Left ventricle myocardium inferior (tissue), 1 donor: Measurements from ENCODE around the gene RIN3. TPM values are rescaled to one million over a fixed set of nuclear protein-coding genes. Genes with fewer than 3 reads are reported as not detected.
A peak's percentile ranks its signal among the peaks of the same experiment; 100 is the strongest.
"Not testable (repeated sequence)": the region's sequence is repeated elsewhere in the genome, so short reads cannot be mapped to it uniquely, and the experiment has no call there.

ENCODE experiments used
- DNase-seq: peaks from one replicate; pipeline ENCODE4 v3.0.0-alpha.2; 2020
- H3K27ac ChIP-seq: fragments of 200-600 bp; replicated peaks from 2 replicates; pipeline ENCODE4 v1.8.0; 2021
- H3K27me3 ChIP-seq: fragments of 200-600 bp; 2 replicates; pipeline ENCODE4 v1.8.0; 2021; ENCODE audit warnings: low read depth
- H3K36me3 ChIP-seq: fragments of 200-600 bp; 2 replicates; pipeline ENCODE4 v1.8.0; 2021
- H3K4me1 ChIP-seq: fragments of 200-600 bp; 2 replicates; pipeline ENCODE4 v1.8.0; 2021
- H3K4me3 ChIP-seq: fragments of 200-600 bp; 2 replicates; pipeline ENCODE4 v1.8.0; 2021; ENCODE audit warnings: mild to moderate bottlenecking, moderate library complexity
- H3K9me3 ChIP-seq: fragments of 200-600 bp; replicated peaks from 2 replicates; pipeline ENCODE4 v1.8.0; 2021
- CTCF ChIP-seq: fragments of 200-600 bp; IDR thresholded peaks from 2 replicates; pipeline ENCODE4 v1.8.0; 2021; ENCODE audit warnings: antibody characterized with exemption, mild to moderate bottlenecking, borderline replicate concordance
- intact Hi-C: fragments of 100-400 bp; cut with micrococcal nuclease; formaldehyde crosslinking; loops from one replicate; pipeline ENCODE4 v1.11.0; 2022
- total RNA-seq: library from RNA; stranded (reverse); fragmentation: NEBNext Ultra II Directional; extraction: Animal tissue kit (Norgen Biotek cat#: 25700); gene quantifications from one replicate; pipeline ENCODE4 v1.2.1, GENCODE V29; 2021
- donor health status: DM: no; HTN: yes; CAD: no; lungs with severe emphysema.

Gene RIN3
- total RNA-seq, 1 donor from 2014 or later: 13.8 TPM

- H3K4me3 ChIP-seq: no peak overlapping the region
- intact Hi-C loops: no loop called here
- H3K27me3 ChIP-seq: no peaks in the 10 kb centered on the region
- peaks cover 18% of the 10 kb centered on the region for H3K4me1 ChIP-seq
- H3K36me3 ChIP-seq: peaks cover 35% of the 10 kb centered on the region
- no peaks in the 10 kb centered on the region for H3K9me3 ChIP-seq
- H3K27ac ChIP-seq: no peak overlapping the region
- no peak for TF ChIP-seq CTCF
- DNase-seq: no peak
Observed at GRCh38 chr14:92678766-92679165, 165.2 kb downstream of the RIN3 start.

- Histone ChIP-seq H3K4me3 (no peak overlapping the region), H3K27me3 (no peaks in the 10 kb centered on the region), H3K4me1 (peaks cover 18% of the 10 kb centered on the region), H3K36me3 (peaks cover 35% of the 10 kb centered on the region), H3K9me3 (no peaks in the 10 kb centered on the region), H3K27ac (no peak overlapping the region)
- DNase-seq: no peak
- intact Hi-C loops: no loop called here
- no peak for TF ChIP-seq CTCF
Observed at GRCh38 chr14:92679246-92679645, 165.7 kb downstream of the RIN3 start.

GRCh38 chr14:92680330-92680729, 166.7 kb downstream of the RIN3 start:
- H3K4me3 ChIP-seq, H3K27me3 ChIP-seq, H3K27ac ChIP-seq, DNase-seq, H3K9me3 ChIP-seq: not testable (repeated sequence)
- peaks cover 18% of the 10 kb centered on the region for H3K4me1 ChIP-seq
- peaks cover 41% of the 10 kb centered on the region for H3K36me3 ChIP-seq
- intact Hi-C loops: loop anchor here (10.0 kb wide), 1 partner anchor 546 kb away; no protein-coding TSS in a partner anchor

GRCh38 chr14:92680781-92681650, 167.4 kb downstream of the RIN3 start:
- H3K4me1 ChIP-seq: peaks cover 18% of the 10 kb centered on the region
- no peak overlapping the region for H3K27ac ChIP-seq
- peak; percentile 69 for DNase-seq
- no peaks in the 10 kb centered on the region for H3K9me3 ChIP-seq
- peak; percentile 92 for TF ChIP-seq CTCF
- H3K36me3 ChIP-seq: peaks cover 43% of the 10 kb centered on the region
- no peaks in the 10 kb centered on the region for H3K27me3 ChIP-seq
- no peak overlapping the region for H3K4me3 ChIP-seq
- intact Hi-C loops: loop anchor here (10.0 kb wide), 1 partner anchor 546 kb away; no protein-coding TSS in a partner anchor

- H3K4me1 ChIP-seq: peaks cover 26% of the 10 kb centered on the region
- no peaks in the 10 kb centered on the region for H3K9me3 ChIP-seq
- no peak overlapping the region for H3K27ac ChIP-seq
- H3K4me3 ChIP-seq: no peak overlapping the region
- DNase-seq: no peak
- intact Hi-C loops: loop anchor here (10.0 kb wide), 1 partner anchor 548 kb away; no protein-coding TSS in a partner anchor
- H3K36me3 ChIP-seq: peaks cover 37% of the 10 kb centered on the region
- no peak for TF ChIP-seq CTCF
- no peaks in the 10 kb centered on the region for H3K27me3 ChIP-seq
Observed at GRCh38 chr14:92683041-92683440, 169.5 kb downstream of the RIN3 start.
